ENCODE results near the gene SLC9C2. TPM values are rescaled to one million over a fixed set of nuclear protein-coding genes. Genes with fewer than 3 reads are reported as not detected.
"Not testable (repeated sequence)": the region's sequence is repeated elsewhere in the genome, so short reads cannot be mapped to it uniquely, and the experiment has no call there.

The SLC9C2 gene
- total RNA-seq, 1 donor = not detected

- Histone ChIP-seq H3K4me1 (ENCODE audit: insufficient read depth, low read length) (peaks cover 6% of the 10 kb centered on the region), H3K27me3 (ENCODE audit: insufficient read depth, low read length) (no peaks in the 10 kb centered on the region), H3K79me2 (ENCODE audit: insufficient read depth, low read length) (peaks cover 6% of the 10 kb centered on the region), H3K36me3 (ENCODE audit: insufficient read depth, low read length) (no peaks in the 10 kb centered on the region), H4K20me1 (ENCODE audit: insufficient read depth, low read length) (no peaks in the 10 kb centered on the region), H3K27ac (ENCODE audit: low read depth, low read length) (no peak overlapping the region), H2AFZ (ENCODE audit: low read length) (no peak overlapping the region), H3K4me2 (ENCODE audit: insufficient read depth, low read length) (no peak overlapping the region), H3K4me3 (ENCODE audit: insufficient read depth, low read length) (no peak overlapping the region), H3K9me3 (ENCODE audit: low read depth, low read length) (no peaks in the 10 kb centered on the region)
- DNase-seq (ENCODE audit: insufficient read length, low spot score, missing footprints) = peak; percentile 77
- TF ChIP-seq CTCF (IDR thresholded peaks at IDR 0.05; ENCODE audit: extremely low read depth, low read depth, low read length) = no peak
Measured at GRCh38 chr1:173467426-173467825, 135.4 kb downstream of the SLC9C2 start.

- H3K27ac ChIP-seq (ENCODE audit: low read depth, low read length); H3K4me1 ChIP-seq (ENCODE audit: insufficient read depth, low read length); DNase-seq (ENCODE audit: insufficient read length, low spot score, missing footprints); H3K4me3 ChIP-seq (ENCODE audit: insufficient read depth, low read length); H3K79me2 ChIP-seq (ENCODE audit: insufficient read depth, low read length); H4K20me1 ChIP-seq (ENCODE audit: insufficient read depth, low read length); H3K4me2 ChIP-seq (ENCODE audit: insufficient read depth, low read length); H2AFZ ChIP-seq (ENCODE audit: low read length); H3K9me3 ChIP-seq (ENCODE audit: low read depth, low read length); H3K27me3 ChIP-seq (ENCODE audit: insufficient read depth, low read length): not testable (repeated sequence)
- H3K36me3 ChIP-seq (ENCODE audit: insufficient read depth, low read length) = peaks cover 12% of the 10 kb centered on the region
Measured at GRCh38 chr1:173464185-173464584, 138.7 kb downstream of the SLC9C2 start.

- H3K27ac ChIP-seq (ENCODE audit: low read depth, low read length); H3K79me2 ChIP-seq (ENCODE audit: insufficient read depth, low read length); H2AFZ ChIP-seq (ENCODE audit: low read length); H3K27me3 ChIP-seq (ENCODE audit: insufficient read depth, low read length); H4K20me1 ChIP-seq (ENCODE audit: insufficient read depth, low read length); H3K4me3 ChIP-seq (ENCODE audit: insufficient read depth, low read length); H3K4me2 ChIP-seq (ENCODE audit: insufficient read depth, low read length); DNase-seq (ENCODE audit: insufficient read length, low spot score, missing footprints); H3K9me3 ChIP-seq (ENCODE audit: low read depth, low read length); H3K4me1 ChIP-seq (ENCODE audit: insufficient read depth, low read length): not testable (repeated sequence)
- H3K36me3 ChIP-seq (ENCODE audit: insufficient read depth, low read length) = peaks cover 12% of the 10 kb centered on the region
Measured at GRCh38 chr1:173462666-173463065, 140.2 kb downstream of the SLC9C2 start.

GRCh38 chr1:173459885-173460284, 143.0 kb downstream of the SLC9C2 start:
- Histone ChIP-seq H2AFZ (ENCODE audit: low read length) (no peak overlapping the region), H4K20me1 (ENCODE audit: insufficient read depth, low read length) (no peaks in the 10 kb centered on the region), H3K27me3 (ENCODE audit: insufficient read depth, low read length) (no peaks in the 10 kb centered on the region), H3K9me3 (ENCODE audit: low read depth, low read length) (no peaks in the 10 kb centered on the region), H3K4me2 (ENCODE audit: insufficient read depth, low read length) (no peak overlapping the region), H3K36me3 (ENCODE audit: insufficient read depth, low read length) (peaks cover 12% of the 10 kb centered on the region), H3K4me1 (ENCODE audit: insufficient read depth, low read length) (no peaks in the 10 kb centered on the region), H3K27ac (ENCODE audit: low read depth, low read length) (no peak overlapping the region), H3K4me3 (ENCODE audit: insufficient read depth, low read length) (no peak overlapping the region), H3K79me2 (ENCODE audit: insufficient read depth, low read length) (peaks cover 5% of the 10 kb centered on the region)
- TF ChIP-seq CTCF (IDR thresholded peaks at IDR 0.05; ENCODE audit: extremely low read depth, low read depth, low read length) = no peak
- DNase-seq (ENCODE audit: insufficient read length, low spot score, missing footprints) = no peak

- H3K4me1 ChIP-seq (ENCODE audit: insufficient read depth, low read length) = peaks cover 9% of the 10 kb centered on the region
- H3K9me3 ChIP-seq (ENCODE audit: low read depth, low read length) = no peaks in the 10 kb centered on the region
- no peaks in the 10 kb centered on the region for H3K27me3 ChIP-seq (ENCODE audit: insufficient read depth, low read length)
- H3K4me2 ChIP-seq (ENCODE audit: insufficient read depth, low read length) = no peak overlapping the region
- no peak overlapping the region for H2AFZ ChIP-seq (ENCODE audit: low read length)
- H3K36me3 ChIP-seq (ENCODE audit: insufficient read depth, low read length) = peaks cover 4% of the 10 kb centered on the region
- no peaks in the 10 kb centered on the region for H3K79me2 ChIP-seq (ENCODE audit: insufficient read depth, low read length)
- H3K27ac ChIP-seq (ENCODE audit: low read depth, low read length) = no peak overlapping the region
- no peak for TF ChIP-seq CTCF (IDR thresholded peaks at IDR 0.05; ENCODE audit: extremely low read depth, low read depth, low read length)
- H4K20me1 ChIP-seq (ENCODE audit: insufficient read depth, low read length) = no peaks in the 10 kb centered on the region
- DNase-seq (ENCODE audit: insufficient read length, low spot score, missing footprints) = no peak
- H3K4me3 ChIP-seq (ENCODE audit: insufficient read depth, low read length) = no peak overlapping the region
Measured at GRCh38 chr1:173454966-173455524, 147.8 kb downstream of the SLC9C2 start.
